Cardiac muscle cell (in vitro differentiated cells and primary cell): ENCODE data around the gene RNF115. TPM values are rescaled to one million over a fixed set of nuclear protein-coding genes. Genes with fewer than 3 reads are reported as not detected.

Experiments
- DNase-seq, 2 donors: peaks; one replicate each; pipeline versions ENCODE4 v3.0.0 to v3.0.0-alpha.2; 2010 to 2017; ENCODE audit warnings: low read depth in 1 of 2, low spot score in 1 of 2
- H3K27ac ChIP-seq: fragments of 200-600 bp; sonication (generic); 2 replicates; pipeline ENCODE4 v1.5.1; 2016
- H3K27me3 ChIP-seq: fragments of 200-600 bp; sonication (generic); 2 replicates; pipeline ENCODE4 v1.6.0; 2016; ENCODE audit warnings: control low read depth
- H3K36me3 ChIP-seq: fragments of 200-600 bp; sonication (generic); 2 replicates; pipeline ENCODE4 v1.5.1; 2016; ENCODE audit warnings: control low read depth
- H3K4me1 ChIP-seq: fragments of 200-600 bp; sonication (generic); 2 replicates; pipeline ENCODE4 v1.8.1; 2017; ENCODE audit warnings: low read depth, mild to moderate bottlenecking, mixed run types
- H3K4me3 ChIP-seq: fragments of 200-600 bp; sonication (generic); 2 replicates; pipeline ENCODE4 v1.5.1; 2016; ENCODE audit warnings: mild to moderate bottlenecking
- H3K9me3 ChIP-seq: fragments of 200-600 bp; sonication (generic); 2 replicates; pipeline ENCODE4 v1.5.1; 2017; ENCODE audit warnings: low read depth, mild to moderate bottlenecking, control low read depth
- polyA plus RNA-seq: library from polyadenylated mRNA; unstranded; fragments of >200 nt; fragmentation: Nextera tagmentation; extraction: Ambion mirVana; gene quantifications from 2 replicates; pipeline ENCODE4 v1.2.1, GENCODE V29; 2016
- total RNA-seq: library from RNA; depleted of rRNA; stranded (reverse); fragments of >200 nt; gene quantifications from 2 replicates; pipeline ENCODE4 v1.2.3, GENCODE V29; 2016
- TF ChIP-seq, protein P1 (sequence below): IDR thresholded peaks from 2 replicates; pipeline ENCODE4 v1.5.1; 2012; ENCODE audit warnings: low read depth, mild to moderate bottlenecking, low read length

RNF115 gene
- total and polyA plus RNA-seq, 2 experiments from 2014 or later: 12.9 to 18.8 TPM

DNA sequence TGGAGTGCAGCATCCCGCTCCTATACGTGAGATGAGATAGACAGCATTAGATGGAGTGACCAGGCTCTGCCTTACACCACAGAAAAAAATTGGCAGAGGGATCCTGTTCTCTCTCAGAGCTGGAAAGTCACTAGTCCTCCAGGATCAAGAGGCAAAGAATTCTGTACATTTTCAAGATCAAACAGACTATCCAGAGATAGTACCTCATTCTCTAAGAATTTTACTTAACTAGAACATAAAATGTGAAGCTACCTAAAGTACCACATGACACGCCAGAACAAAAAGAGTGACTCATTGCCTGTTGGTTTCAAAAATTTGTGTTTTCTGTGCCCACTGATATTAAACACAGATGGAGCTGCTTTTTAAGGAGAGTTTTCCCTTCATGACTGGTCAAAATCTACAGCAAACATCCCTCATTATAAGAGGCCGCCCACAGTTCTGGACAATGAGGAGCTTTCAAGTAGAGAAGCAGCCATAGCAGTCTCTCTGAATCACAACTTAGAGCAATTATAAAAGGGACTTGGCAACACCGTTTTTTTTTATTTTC, 72.3 kb downstream of the RNF115 start:
- Histone ChIP-seq H3K4me1 (peaks cover 6% of the 10 kb centered on the region), H3K27me3 (no peaks in the 10 kb centered on the region), H3K4me3 (no peak overlapping the region), H3K9me3 (no peaks in the 10 kb centered on the region), H3K36me3 (peaks cover 51% of the 10 kb centered on the region), H3K27ac (peak overlapping the region; percentile 34)
- TF ChIP-seq, protein P1, sequence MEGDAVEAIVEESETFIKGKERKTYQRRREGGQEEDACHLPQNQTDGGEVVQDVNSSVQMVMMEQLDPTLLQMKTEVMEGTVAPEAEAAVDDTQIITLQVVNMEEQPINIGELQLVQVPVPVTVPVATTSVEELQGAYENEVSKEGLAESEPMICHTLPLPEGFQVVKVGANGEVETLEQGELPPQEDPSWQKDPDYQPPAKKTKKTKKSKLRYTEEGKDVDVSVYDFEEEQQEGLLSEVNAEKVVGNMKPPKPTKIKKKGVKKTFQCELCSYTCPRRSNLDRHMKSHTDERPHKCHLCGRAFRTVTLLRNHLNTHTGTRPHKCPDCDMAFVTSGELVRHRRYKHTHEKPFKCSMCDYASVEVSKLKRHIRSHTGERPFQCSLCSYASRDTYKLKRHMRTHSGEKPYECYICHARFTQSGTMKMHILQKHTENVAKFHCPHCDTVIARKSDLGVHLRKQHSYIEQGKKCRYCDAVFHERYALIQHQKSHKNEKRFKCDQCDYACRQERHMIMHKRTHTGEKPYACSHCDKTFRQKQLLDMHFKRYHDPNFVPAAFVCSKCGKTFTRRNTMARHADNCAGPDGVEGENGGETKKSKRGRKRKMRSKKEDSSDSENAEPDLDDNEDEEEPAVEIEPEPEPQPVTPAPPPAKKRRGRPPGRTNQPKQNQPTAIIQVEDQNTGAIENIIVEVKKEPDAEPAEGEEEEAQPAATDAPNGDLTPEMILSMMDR: no peak
- DNase-seq: peak in 1 of 2 donors; percentile 76

DNA sequence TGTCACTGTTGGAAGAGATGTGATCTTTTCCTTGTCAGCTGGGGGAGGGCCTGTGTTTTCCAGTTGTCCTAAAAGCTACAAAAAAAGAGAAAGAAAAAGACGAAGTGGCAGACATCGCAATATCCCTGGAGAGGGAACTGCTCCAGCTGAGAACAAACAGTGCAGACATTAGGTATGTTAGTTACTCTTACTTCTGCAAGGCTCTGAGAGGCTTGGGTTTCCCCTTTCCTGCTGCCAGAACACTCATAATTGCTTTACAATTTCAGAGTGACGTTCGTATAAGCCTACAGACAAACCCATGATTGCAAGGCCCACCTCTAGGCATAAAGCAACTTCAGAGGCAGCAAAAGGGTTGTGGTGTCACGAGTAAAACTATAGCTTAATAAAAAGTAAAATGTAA, 73.5 kb downstream of the RNF115 start:
- H3K27me3 ChIP-seq: no peaks in the 10 kb centered on the region
- H3K27ac ChIP-seq: no peak overlapping the region
- no peaks in the 10 kb centered on the region for H3K9me3 ChIP-seq
- H3K4me3 ChIP-seq: no peak overlapping the region
- H3K4me1 ChIP-seq: peaks cover 6% of the 10 kb centered on the region
- TF ChIP-seq, protein P1: no peak
- no peak for DNase-seq
- peaks cover 59% of the 10 kb centered on the region for H3K36me3 ChIP-seq

DNA sequence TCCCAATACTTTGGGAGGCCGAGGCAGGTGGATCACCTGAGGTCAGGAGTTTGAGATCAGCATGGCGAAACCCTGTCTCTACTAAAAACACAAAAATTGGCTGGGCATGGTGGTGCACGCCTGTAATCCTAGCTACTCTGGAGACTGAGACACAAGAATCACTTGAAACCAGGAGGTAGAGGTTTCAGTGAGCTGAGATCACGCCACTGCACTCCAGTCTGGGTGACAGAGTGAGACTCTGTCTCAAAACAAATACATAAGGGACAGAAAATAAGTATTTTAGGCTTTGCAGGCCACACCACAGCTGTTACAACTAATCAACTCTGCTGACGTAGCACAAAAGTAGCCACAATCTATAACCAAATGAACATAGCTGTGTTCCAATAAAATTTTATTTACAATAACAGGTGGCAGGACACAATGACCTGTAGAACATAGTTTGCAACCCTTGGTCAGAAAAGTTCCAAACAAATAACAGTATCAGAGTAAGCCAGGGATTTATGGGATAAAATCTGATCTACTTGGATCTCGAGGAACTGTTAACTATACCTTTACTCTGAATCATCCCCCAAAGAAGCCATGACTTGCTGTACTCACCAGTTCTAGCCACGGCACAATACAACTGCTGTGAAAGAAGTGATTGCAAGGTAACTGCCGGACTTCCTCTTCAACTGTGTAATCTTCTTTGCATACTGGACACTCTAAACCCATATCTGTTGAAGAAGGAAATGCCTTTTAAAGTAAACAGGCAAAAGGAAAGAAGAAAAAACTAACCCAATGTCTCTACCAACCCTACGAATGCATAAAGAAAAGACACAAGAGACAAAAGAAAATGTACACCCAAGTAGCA, 76.3 kb downstream of the RNF115 start:
- H3K9me3 ChIP-seq: no peaks in the 10 kb centered on the region
- TF ChIP-seq, protein P1: no peak
- peaks cover 71% of the 10 kb centered on the region for H3K36me3 ChIP-seq
- H3K27me3 ChIP-seq: no peaks in the 10 kb centered on the region
- no peak overlapping the region for H3K4me3 ChIP-seq
- no peak for DNase-seq
- no peak overlapping the region for H3K27ac ChIP-seq
- H3K4me1 ChIP-seq: peaks cover 6% of the 10 kb centered on the region

DNA sequence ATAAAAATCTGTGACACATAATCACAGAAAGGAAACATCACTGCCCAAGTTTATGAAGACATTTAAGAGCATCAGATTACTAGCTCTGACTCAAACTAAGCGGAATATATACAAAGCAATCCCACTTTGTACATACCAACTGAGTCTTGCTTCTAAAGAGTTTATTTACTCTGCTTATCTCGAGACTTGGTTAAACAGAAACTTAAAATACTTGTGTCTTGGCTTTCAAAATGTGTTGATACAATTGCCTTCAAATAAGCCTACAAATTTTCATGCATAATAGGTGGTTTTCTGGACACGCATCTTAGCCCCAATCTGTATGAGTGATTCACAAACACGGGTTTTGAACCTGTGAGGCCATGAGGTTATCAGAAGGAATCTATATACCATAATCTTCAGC, 83.6 kb downstream of the RNF115 start:
- H3K4me1 ChIP-seq: no peaks in the 10 kb centered on the region
- no peaks in the 10 kb centered on the region for H3K27me3 ChIP-seq
- no peak overlapping the region for H3K4me3 ChIP-seq
- no peaks in the 10 kb centered on the region for H3K9me3 ChIP-seq
- DNase-seq: peak in 1 of 2 donors; percentile 44
- TF ChIP-seq, protein P1: no peak
- no peak overlapping the region for H3K27ac ChIP-seq
- peaks cover 28% of the 10 kb centered on the region for H3K36me3 ChIP-seq

DNA sequence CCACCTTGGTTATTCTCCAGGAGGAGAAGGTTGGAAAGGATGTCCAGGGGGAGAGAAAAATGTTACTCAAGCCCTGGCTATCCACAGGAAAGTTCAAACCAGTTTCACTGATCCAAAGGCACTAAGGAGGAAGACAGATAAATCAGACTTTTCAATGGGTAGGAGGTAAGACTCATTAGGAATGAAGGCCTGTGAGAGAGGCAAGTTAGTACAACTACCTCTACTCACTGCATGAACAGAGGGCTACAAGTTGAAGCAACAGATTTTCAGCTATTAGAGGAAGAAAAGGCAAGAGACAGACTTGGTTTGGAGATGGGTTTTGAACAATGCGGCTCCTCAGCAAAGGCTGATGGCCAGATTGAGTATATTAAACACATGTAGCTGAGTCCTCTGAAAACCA, 87.7 kb downstream of the RNF115 start:
- Histone ChIP-seq H3K36me3 (peaks cover 3% of the 10 kb centered on the region), H3K4me1 (no peaks in the 10 kb centered on the region), H3K27me3 (no peaks in the 10 kb centered on the region), H3K27ac (no peak overlapping the region), H3K9me3 (no peaks in the 10 kb centered on the region), H3K4me3 (no peak overlapping the region)
- DNase-seq: no peak
- TF ChIP-seq, protein P1: no peak
